Panc1 (cell line): ENCODE measurements around the gene DNAAF5. TPM values are rescaled to one million over a fixed set of nuclear protein-coding genes. Genes with fewer than 3 reads are reported as not detected.

Experiments
- ATAC-seq: fragments of 200-7000 bp; cut with Tn5 transposase; 2 replicates; pipeline ENCODE4 v1.9.1; 2020; ENCODE audit warnings: mild to moderate bottlenecking, moderate library complexity
- BruUV-seq: library from RNA; stranded (reverse); fragments of 400-500 nt; replicated peaks from 2 replicates; lab custom pipeline; 2021; lab: Mats Ljungman, UMichigan
- CTCF ChIA-PET: fragments of 300-600 bp; sonication (Branson Sonifier 250); formaldehyde crosslinking; loops from one replicate; lab custom pipeline; 2022; ENCODE audit warnings: antibody characterized with exemption; lab: Charles Lee
- POLR2A ChIA-PET: fragments of 300-600 bp; sonication (Branson Sonifier 250); formaldehyde crosslinking; loops from one replicate; lab custom pipeline; 2022; ENCODE audit warnings: antibody characterized with exemption; lab: Charles Lee
- DNase-seq: peaks from one replicate; pipeline ENCODE4 v3.0.0-alpha.2; 2010; ENCODE audit warnings: low read depth, low spot score
- H3K27ac ChIP-seq: 2 replicates; pipeline ENCODE4 v1.5.1; 2011; ENCODE audit warnings: mild to moderate bottlenecking, low read length, inconsistent platforms
- H3K27me3 ChIP-seq: fragments of 200-500 bp; sonication (Bioruptor generic); 2 replicates; pipeline ENCODE4 v1.6.0; 2014; ENCODE audit warnings: low read length, inconsistent platforms; ENCODE audit not compliant: control insufficient read depth, insufficient read depth
- H3K36me3 ChIP-seq: fragments of 200-500 bp; sonication (Bioruptor generic); 2 replicates; pipeline ENCODE4 v1.5.1; 2014; ENCODE audit warnings: inconsistent platforms, mild to moderate bottlenecking, low read length, moderate library complexity; ENCODE audit not compliant: control insufficient read depth, insufficient read depth
- H3K4me1 ChIP-seq: 2 replicates; pipeline ENCODE4 v1.5.1; 2011; ENCODE audit warnings: inconsistent platforms, mild to moderate bottlenecking, low read length, moderate library complexity; ENCODE audit not compliant: control insufficient read depth, insufficient read depth
- H3K4me3 ChIP-seq, 2 experiments: 2 replicates each; pipeline ENCODE4 v1.5.1; 2011 to 2012; ENCODE audit warnings: low read depth in 2 of 2, low read length in 2 of 2, mild to moderate bottlenecking in 2 of 2, inconsistent platforms in 1 of 2, moderate library complexity in 1 of 2
- H3K9me3 ChIP-seq: fragments of 200-500 bp; sonication (Bioruptor generic); 2 replicates; pipeline ENCODE4 v1.5.1; 2014; ENCODE audit warnings: low read depth, mild to moderate bottlenecking, inconsistent platforms, low read length, moderate library complexity; ENCODE audit not compliant: control insufficient read depth, insufficient read depth
- CTCF ChIP-seq: fragments of 450-650 bp; IDR thresholded peaks from 2 replicates; pipeline ENCODE4 v1.5.1; 2017; ENCODE audit warnings: mild to moderate bottlenecking
- POLR2AphosphoS5 ChIP-seq: IDR thresholded peaks from 2 replicates; pipeline ENCODE4 v1.6.1; 2012; ENCODE audit warnings: mild to moderate bottlenecking, low read depth, low read length, moderate library complexity
- REST ChIP-seq, 2 experiments: IDR thresholded peaks; 2 replicates each; pipeline ENCODE4 v1.6.1; 2011 to 2012; ENCODE audit warnings: low read depth in 2 of 2, control low read depth in 1 of 2, low read length in 1 of 2, mild to moderate bottlenecking in 1 of 2, moderate library complexity in 1 of 2; ENCODE audit not compliant: insufficient read depth in 1 of 2
- SIN3A ChIP-seq: IDR thresholded peaks from 2 replicates; pipeline ENCODE4 v1.6.1; 2012; ENCODE audit warnings: low read depth, mild to moderate bottlenecking, low read length, moderate library complexity, borderline replicate concordance; ENCODE audit not compliant: insufficient read depth
- TCF7L2 ChIP-seq: IDR thresholded peaks from 2 replicates; pipeline ENCODE4 v1.6.1; 2011; ENCODE audit warnings: mild to moderate bottlenecking, low read depth, low read length, inconsistent platforms
- in situ Hi-C: cut with HindIII; loops from 2 replicates; pipeline ENCODE4 v1.10.0; 2016; ENCODE audit warnings: low sequenced_read_pairs, low pct_unique_long_range_greater_than_20kb
- intact Hi-C: fragments of 100-400 bp; cut with micrococcal nuclease; formaldehyde crosslinking; loops from one replicate; pipeline ENCODE4 v1.10.0; 2022; ENCODE audit not compliant: unreplicated experiment
- total RNA-seq: library from RNA; stranded (reverse); gene quantifications from one replicate; pipeline ENCODE4 v1.2.1, GENCODE V29; 2021; ENCODE audit not compliant: unreplicated experiment

Gene DNAAF5
- total RNA-seq, 1 experiment from 2014 or later: 79.5 TPM

- BruUV-seq: no TSS peak
These were observed 55.5 kb downstream of the DNAAF5 start for GRCh38 chr7:781936-782529.

GRCh38 chr7:782718-783449, 56.4 kb downstream of the DNAAF5 start:
- POLR2A ChIA-PET: no interaction called here
- no peak for ATAC-seq
- TF ChIP-seq TCF7L2 (no peak), POLR2AphosphoS5 (no peak), CTCF (no peak), SIN3A (no peak)

More at GRCh38 chr7:781936-782529, 55.5 kb downstream of the DNAAF5 start:
- TF ChIP-seq TCF7L2: no peak
- no peak for TF ChIP-seq CTCF
- no peak for TF ChIP-seq REST (IDR thresholded peaks at IDR 0.05; ENCODE audit: insufficient read depth in 1 of 2, low read depth in 2 of 2, low read length in 1 of 2)
- TF ChIP-seq SIN3A: no peak
- TF ChIP-seq POLR2AphosphoS5: no peak
- H3K4me3 ChIP-seq: no peak overlapping the region
- POLR2A ChIA-PET: no interaction called here
- no peaks in the 10 kb centered on the region for H3K4me1 ChIP-seq
- H3K27me3 ChIP-seq: no peaks in the 10 kb centered on the region
- CTCF ChIA-PET: no interaction called here
- no peaks in the 10 kb centered on the region for H3K9me3 ChIP-seq
- in situ Hi-C loops (no loop called here), intact Hi-C loops (no loop called here)
- no peak overlapping the region for H3K27ac ChIP-seq
- DNase-seq (no peak), ATAC-seq (no peak)
- H3K36me3 ChIP-seq: peaks cover 16% of the 10 kb centered on the region

More at GRCh38 chr7:782718-783449, 56.4 kb downstream of the DNAAF5 start:
- intact Hi-C loops (no loop called here), in situ Hi-C loops (no loop called here)
- no TSS peak for BruUV-seq
- peaks cover 15% of the 10 kb centered on the region for H3K36me3 ChIP-seq
- no peaks in the 10 kb centered on the region for H3K9me3 ChIP-seq
- H3K4me3 ChIP-seq: no peak overlapping the region
- H3K27me3 ChIP-seq: no peaks in the 10 kb centered on the region
- CTCF ChIA-PET: no interaction called here
- H3K4me1 ChIP-seq: no peaks in the 10 kb centered on the region
- no peak for DNase-seq
- no peak overlapping the region for H3K27ac ChIP-seq
